NCI-H1048 (cell line): Measurements from ENCODE around the gene GNGT2.

ENCODE experiments used
- DNase-seq: peaks from one replicate; lab custom pipeline; 2025; lab: John Stamatoyannopoulos, UW

Gene GNGT2

DNA sequence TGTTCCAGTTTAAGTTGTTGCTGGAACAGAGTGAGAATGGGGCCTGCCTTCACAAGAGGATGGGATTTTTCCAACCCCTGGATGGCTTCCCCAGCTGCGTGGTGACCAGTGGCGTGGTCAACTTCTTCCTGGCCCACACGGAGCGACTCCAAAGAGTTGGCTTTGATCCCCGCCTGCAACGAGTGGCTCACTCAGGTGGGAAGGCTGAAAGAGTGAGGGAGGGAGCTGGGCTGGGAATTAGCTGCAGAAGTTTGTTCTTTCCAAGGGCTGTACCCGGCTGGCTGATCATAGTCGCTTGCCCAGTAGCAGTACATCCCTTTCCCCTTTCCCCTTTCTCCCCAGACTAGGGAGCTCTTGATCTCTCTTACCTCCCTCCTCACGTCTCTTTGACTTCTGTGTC, 41.7 kb downstream of the GNGT2 start:
- no peak for DNase-seq

DNA sequence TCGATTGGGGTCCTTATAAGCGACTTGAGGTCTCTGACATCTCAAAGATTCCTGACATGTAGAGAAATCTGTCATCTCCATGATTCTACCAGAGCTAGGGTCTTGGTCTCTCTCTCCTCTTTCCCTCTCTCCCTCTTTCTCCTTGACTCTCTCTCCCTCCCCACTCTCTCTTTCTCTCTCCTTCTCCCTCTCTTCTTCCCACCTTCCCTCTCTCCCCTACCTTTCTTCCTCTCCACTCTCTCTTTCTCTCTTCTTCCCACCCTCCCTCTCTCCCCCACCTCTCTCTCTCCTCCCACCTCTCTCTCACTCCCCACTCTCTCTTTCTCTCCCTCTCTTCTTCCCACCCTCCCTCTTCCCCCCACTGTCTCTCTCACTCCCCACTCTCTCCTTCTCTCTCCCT, 45.2 kb downstream of the GNGT2 start:
- no peak for DNase-seq

DNA sequence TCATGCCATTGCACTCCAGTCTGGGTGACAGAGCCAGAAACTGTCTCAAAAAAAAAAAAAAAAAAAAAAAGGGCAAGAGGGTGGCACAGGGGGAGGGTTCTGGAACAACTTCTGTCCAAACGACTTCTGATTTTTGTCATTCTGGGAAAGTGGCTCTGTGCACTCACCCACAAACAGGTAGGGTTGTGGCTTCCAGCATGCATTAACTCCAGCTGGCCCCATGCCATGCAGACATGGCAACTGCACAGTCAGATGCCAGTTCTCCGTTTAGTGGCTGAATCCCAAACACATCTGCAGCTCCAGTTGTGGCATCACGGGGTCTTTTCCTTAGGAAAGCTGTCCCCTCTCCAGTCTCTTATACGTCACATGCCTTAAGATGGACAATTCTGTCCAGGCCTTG, 47.5 kb downstream of the GNGT2 start:
- DNase-seq: no peak

DNA sequence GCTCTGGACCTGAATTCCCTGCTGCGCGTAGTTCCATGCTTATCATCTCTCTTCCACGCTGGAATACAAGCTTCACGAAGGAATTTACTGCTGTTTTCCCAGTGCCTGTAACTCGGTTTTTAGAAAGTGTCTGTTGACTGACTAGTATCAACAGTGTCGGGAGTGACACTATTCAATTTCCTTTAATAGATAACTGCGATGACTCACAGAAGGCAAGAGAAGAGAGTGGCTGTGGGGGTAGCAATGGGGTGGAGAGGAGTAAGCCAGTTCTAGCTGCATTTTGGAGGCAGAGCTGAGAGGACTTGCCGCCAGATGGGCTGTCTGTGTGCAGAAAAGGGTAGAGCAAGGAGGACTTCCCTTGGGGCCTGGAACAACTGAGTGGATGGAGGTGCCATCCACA, 52.6 kb downstream of the GNGT2 start:
- DNase-seq: no peak

DNA sequence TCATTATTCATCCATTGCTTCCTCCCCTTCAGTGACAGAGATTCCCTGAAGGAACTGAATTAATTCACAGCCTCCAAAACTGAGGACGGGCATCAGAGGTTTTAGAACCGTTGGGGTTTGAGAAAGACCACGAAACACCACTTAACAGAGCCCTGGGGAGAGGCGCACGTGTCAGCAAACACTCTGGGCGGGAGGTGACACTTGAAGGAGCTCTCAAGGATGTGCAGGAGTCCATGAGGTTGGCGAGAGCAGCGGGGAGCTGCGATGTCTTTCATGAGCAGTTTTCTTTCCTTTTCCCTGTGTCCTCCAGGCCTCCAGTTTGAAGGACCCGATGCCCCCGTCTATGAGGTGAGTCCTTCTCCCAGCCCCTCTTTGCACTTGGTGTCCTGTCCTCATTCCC, 54.1 kb downstream of the GNGT2 start:
- no peak for DNase-seq
